DMS53 treated with DMSO at 0.1 percent for 48 hours (cell line): ENCODE measurements around the gene LFNG.

Experiments
- DNase-seq: peaks from one replicate; lab custom pipeline; 2025; ENCODE audit not compliant: unreplicated experiment; lab: John Stamatoyannopoulos, UW

The LFNG gene, protein sequence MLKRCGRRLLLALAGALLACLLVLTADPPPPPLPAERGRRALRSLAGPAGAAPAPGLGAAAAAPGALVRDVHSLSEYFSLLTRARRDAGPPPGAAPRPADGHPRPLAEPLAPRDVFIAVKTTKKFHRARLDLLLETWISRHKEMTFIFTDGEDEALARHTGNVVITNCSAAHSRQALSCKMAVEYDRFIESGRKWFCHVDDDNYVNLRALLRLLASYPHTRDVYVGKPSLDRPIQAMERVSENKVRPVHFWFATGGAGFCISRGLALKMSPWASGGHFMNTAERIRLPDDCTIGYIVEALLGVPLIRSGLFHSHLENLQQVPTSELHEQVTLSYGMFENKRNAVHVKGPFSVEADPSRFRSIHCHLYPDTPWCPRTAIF

GRCh38 chr7:2519119-2519930 lies at the start of gene LFNG:
LFNG (plus strand) TSS chr7:2519774; CDS start chr7:2519862, 88 bp downstream.
- DNase-seq: no peak

GRCh38 chr7:2470204-2471021 lies 49.2 kb upstream of the LFNG start:
- DNase-seq: no peak

DNA sequence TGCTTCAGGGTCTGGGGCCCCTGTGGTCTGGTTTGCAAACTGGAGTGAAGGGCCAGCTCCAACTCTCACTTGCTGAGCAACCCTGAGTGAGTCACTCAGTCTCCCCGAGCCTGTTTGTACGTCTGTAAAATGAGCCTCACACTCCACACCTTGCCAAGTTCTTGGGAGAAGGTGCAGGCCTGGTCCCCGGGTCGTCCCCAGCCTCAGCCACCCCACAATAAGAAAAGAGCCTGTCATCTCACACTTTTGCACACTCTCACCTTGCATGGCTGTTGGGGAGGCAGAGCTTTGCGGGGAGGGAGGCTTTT lies 48.6 kb upstream of the LFNG start:
- DNase-seq: no peak

- no peak for DNase-seq
Measured at GRCh38 chr7:2471396-2471795, 48.2 kb upstream of the LFNG start.

- DNase-seq: no peak
Measured at GRCh38 chr7:2472739-2473138, 46.8 kb upstream of the LFNG start.

DNA sequence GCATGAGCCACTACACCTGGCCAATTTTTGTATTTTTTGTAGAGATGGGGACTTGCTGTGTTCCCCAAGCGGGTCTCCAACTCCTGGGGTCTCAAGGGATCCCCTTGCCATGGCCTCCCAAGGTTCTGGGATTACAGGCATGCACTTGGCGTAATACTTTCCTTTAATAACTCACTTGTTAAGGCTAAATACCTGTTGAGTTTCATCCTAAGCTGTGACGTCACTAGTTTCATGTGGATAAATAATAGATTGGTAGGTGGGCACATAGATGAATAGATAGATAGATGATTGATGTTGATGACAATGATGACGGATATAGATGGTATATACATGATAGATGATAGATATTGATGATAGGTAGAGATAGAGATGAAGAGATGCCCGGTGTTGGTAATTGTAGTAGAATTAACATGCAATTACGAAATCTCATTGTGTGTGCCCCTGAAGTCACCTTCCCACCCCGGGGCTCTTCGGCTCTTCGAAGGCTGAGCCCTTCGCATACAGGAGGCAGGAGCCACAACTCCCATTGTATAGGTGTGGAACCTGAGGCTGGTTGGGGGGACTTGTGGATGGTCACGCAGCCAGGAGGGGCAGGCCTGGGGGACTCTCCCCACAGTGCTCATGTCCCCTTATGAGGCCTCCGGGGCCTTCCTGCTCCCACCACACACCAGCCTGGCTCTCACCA lies 45.9 kb upstream of the LFNG start:
- no peak for DNase-seq

DNA sequence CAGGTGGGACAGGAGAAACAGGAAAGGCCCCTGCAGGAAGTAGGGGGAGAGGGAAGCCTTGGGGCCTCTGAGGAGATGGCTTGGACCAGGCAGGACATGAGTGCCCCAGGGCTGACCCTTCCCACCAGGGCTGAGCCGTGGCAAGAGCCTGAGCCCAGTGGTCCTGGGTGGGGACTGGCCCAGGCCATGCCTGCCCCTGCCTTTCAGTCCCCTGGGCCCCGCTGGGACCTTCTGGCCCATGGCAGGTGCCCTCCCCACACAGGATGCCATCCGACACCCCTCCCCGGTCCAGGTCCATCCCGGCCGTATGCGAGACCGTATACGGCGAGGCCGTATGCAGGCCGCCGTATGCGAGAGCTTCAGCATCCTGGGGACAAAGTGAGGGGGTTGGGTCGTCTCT lies 45.4 kb upstream of the LFNG start:
- no peak for DNase-seq

DNA sequence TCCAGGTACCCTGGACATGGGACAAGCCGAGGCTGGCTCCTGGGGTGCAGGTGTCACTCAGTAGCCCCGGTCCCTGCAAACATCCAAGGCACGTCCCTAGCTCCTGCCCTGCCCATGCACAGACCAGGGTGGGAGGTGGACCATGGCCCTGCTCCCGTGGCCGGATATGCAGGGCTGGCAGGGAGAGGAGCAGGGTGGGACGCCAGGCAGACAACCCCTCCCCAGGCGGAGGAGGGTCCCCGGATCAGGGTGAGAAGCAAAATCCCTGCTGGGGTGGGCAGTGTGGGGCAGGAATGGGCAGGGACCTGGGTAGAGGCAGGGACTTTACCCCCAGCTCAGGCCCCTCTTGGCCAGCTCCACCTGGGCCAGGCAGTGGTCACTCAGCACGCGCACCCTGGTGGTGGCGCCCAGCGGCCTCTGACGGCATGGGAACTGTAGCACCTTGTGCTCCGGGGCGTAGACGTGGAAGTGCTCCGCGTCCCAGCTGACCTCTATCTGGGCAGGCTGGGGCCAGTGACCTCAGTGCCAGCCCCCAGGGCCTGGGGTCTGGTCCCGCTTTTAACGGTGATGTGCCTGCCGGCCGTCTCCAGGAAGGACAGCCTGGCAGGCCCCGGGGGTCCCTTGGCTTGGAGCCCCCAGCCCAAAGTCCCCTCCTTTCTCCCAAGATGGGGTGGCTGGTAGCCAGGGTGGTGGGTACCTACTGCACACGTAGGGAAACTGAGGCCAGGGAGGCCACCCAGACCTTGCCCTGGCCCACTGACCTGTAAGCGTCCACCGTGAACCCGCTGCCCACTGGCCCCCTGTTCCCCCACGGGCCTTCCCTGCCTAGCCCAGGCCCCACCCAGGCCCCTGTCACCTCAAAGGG lies 44.5 kb upstream of the LFNG start:
- DNase-seq: no peak

DNA sequence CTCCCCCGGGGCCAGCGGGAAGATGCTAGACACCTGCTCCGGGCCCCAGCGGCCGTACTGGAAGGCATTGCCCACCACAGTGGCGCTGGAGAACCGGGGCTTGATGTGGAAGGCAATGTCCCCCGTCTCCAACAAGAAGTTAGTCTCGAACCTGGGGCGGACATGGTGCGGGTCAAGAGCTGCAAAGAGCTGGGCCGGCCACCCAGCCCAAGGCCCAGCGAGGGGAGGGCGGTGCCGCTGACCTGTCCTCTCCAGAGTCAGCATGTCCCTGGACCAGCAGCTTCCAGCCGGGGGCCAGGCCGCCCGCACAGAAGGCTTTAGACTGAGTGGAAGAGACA lies 43.9 kb upstream of the LFNG start:
- no peak for DNase-seq

GRCh38 chr7:2476298-2476697 lies 43.3 kb upstream of the LFNG start, which contains the start of gene GRIFIN:
GRIFIN (minus strand) TSS chr7:2476398; CDS start chr7:2476383, 15 bp downstream.
- no peak for DNase-seq

GRCh38 chr7:2476776-2477446 lies 42.7 kb upstream of the LFNG start:
- no peak for DNase-seq

- DNase-seq: peak; percentile 49
Measured at GRCh38 chr7:2477447-2478398, 41.9 kb upstream of the LFNG start.

DNA sequence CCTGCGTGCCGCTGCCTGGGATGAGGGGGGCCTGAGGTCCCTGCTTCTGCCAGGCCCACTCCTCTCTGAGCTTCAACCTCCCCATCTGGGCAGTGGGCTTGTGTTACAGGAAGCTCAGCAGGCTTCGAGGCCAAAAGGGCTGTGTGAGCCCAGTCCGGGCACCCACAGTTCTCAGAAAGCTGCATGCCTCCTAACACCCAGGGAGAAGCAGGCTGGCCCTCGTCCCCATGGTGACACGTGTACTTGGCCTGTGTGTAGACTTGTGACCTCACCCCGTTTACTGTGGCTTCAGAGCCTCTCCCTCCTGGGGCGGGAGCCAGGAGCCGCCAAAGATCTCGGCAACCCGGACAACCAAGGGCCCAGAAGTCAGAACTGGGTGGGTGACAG lies 41.2 kb upstream of the LFNG start:
- DNase-seq: no peak

GRCh38 chr7:2478800-2479199 lies 40.8 kb upstream of the LFNG start:
- DNase-seq: no peak

DNA sequence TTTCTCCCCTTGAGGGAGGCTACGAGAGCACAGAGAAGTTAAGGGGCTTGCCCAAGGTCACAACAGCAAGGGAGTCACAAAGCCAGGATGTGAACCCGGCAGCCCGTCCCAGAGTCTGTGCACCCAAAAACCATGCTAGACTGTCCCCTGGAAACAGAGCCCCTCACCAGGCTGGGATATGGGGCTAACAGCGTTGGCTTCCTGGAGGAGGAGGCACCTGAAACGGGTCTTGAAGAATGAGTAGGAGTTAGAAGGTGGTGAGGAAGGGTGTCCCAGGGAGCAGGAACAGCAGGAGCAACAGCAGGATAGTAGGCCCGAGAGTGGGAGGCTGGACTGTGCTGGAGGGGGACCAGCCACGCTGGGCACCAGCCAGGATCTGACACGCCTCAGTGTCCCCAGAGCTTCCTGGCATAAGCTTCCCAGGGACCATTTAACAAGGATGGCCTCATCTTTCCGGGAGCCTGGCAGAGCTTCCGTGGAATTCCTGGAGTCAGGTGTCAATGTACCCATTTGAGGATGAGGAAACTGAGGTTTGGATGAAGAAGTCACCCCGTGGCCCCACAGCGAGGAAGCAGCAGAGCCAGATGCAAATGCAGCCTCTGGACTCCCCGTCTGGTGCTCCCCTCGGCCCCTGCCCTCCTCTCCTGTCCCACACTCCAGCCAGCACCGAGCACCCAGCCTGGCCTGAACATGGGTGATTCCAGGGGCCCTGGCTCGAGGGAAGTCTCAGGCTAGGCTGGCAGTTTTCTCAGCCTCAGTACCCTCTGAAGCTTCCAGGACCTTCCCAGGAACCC lies 40.1 kb upstream of the LFNG start:
- no peak for DNase-seq

GRCh38 chr7:2480070-2480408 lies 39.5 kb upstream of the LFNG start:
- DNase-seq: no peak

DNA sequence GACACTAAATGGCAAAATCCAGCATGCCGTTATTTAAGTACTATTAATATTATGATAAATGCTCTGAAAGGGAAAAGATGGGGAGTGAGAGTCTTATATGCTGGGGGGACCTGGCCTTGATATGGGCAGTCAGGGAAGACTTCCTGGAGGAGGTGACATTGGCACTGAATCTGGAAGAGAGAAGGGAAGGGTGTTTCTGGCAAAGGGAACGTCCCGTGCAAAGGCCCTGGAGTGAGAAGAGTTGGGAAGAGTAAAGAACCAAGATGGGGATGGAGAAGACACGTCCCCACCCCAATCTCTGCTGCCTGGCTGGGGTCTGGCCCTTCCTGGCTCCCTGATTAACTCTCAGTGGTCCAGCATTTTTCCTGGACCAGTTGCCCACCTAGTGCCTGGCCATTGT lies 38.4 kb upstream of the LFNG start:
- no peak for DNase-seq
